Measurements from ENCODE around the gene GPR137.
"Not testable (repeated sequence)": the region's sequence is repeated elsewhere in the genome, so short reads cannot be mapped to it uniquely, and the experiment has no call there.

DNA sequence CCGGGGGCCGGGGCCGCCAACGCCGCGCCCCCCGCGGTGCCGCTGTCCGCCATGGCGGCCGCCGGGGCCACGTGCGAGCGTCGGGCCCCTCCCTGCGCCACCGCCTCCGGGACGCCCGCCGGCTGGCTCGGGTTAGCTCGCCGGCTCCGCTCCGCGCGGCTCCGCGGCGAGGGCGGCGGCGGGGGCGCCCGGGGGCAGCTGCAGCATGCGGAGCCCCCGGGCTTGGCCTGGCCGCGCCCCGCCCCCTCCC lies 39.1 kb upstream of the GPR137 start:
- TF ChIP-seq, protein P1, sequence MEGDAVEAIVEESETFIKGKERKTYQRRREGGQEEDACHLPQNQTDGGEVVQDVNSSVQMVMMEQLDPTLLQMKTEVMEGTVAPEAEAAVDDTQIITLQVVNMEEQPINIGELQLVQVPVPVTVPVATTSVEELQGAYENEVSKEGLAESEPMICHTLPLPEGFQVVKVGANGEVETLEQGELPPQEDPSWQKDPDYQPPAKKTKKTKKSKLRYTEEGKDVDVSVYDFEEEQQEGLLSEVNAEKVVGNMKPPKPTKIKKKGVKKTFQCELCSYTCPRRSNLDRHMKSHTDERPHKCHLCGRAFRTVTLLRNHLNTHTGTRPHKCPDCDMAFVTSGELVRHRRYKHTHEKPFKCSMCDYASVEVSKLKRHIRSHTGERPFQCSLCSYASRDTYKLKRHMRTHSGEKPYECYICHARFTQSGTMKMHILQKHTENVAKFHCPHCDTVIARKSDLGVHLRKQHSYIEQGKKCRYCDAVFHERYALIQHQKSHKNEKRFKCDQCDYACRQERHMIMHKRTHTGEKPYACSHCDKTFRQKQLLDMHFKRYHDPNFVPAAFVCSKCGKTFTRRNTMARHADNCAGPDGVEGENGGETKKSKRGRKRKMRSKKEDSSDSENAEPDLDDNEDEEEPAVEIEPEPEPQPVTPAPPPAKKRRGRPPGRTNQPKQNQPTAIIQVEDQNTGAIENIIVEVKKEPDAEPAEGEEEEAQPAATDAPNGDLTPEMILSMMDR (IDR thresholded peaks at IDR 0.05; ENCODE audit: low read depth, low read length) = not testable (repeated sequence)
- TF ChIP-seq, protein P2, sequence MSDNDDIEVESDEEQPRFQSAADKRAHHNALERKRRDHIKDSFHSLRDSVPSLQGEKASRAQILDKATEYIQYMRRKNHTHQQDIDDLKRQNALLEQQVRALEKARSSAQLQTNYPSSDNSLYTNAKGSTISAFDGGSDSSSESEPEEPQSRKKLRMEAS (IDR thresholded peaks at IDR 0.05; ENCODE audit: low read depth, low read length) = not testable (repeated sequence)

Data from NB4 (cell line).